Transverse colon (tissue), 4 donors: ENCODE data around the gene PRIMPOL.

Experiments used
- EP300 ChIP-seq: sonication (generic); formaldehyde crosslinking; IDR thresholded peaks from one replicate; pipeline ENCODE4 v1.6.1; 2017; ENCODE audit warnings: antibody characterized with exemption, low read depth
- POLR2A ChIP-seq: fragments of 450-650 bp; IDR thresholded peaks from one replicate; pipeline ENCODE4 v1.6.1; 2016; ENCODE audit warnings: antibody characterized with exemption, mild to moderate bottlenecking, moderate library complexity
- POLR2AphosphoS5 ChIP-seq, 3 donors: sonication (generic); formaldehyde crosslinking; IDR thresholded peaks; one replicate each; pipeline ENCODE4 v1.6.1; 2016; ENCODE audit warnings: antibody characterized with exemption in 3 of 3
- TF ChIP-seq, protein P1 (sequence below), 5 experiments: fragments of 200-600 bp in 3 of 5; fragments of 450-650 bp in 2 of 5; sonication (generic) in 3 of 5; IDR thresholded peaks; 1 replicate in 2 of 5; 2 replicates in 3 of 5; pipeline ENCODE4 v1.5.1; 2016 to 2017; ENCODE audit warnings: antibody characterized with exemption in 5 of 5, inconsistent platforms in 3 of 5, mild to moderate bottlenecking in 2 of 5, moderate library complexity in 1 of 5

DNA sequence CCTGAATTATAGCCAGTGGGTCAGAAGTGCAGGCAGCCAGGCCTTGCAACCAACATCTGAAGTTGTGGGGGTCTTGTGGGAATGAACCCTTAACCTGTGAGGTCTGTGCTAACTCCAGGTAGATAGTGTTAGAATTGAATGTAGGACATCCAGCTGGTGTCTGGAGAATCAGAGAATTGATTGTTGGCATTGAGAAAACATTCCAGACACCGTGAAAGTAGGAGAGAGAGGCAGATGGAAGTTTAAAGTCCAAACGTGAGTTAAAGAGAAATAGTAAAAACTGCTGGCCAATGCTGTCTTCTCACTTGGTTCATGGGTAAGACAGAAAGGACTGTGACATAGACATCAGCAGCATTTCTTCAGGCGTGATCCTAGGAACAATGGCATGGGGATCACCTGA, 28.0 kb upstream of the PRIMPOL start:
- TF ChIP-seq, protein P1, sequence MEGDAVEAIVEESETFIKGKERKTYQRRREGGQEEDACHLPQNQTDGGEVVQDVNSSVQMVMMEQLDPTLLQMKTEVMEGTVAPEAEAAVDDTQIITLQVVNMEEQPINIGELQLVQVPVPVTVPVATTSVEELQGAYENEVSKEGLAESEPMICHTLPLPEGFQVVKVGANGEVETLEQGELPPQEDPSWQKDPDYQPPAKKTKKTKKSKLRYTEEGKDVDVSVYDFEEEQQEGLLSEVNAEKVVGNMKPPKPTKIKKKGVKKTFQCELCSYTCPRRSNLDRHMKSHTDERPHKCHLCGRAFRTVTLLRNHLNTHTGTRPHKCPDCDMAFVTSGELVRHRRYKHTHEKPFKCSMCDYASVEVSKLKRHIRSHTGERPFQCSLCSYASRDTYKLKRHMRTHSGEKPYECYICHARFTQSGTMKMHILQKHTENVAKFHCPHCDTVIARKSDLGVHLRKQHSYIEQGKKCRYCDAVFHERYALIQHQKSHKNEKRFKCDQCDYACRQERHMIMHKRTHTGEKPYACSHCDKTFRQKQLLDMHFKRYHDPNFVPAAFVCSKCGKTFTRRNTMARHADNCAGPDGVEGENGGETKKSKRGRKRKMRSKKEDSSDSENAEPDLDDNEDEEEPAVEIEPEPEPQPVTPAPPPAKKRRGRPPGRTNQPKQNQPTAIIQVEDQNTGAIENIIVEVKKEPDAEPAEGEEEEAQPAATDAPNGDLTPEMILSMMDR (IDR thresholded peaks at IDR 0.05): no peak
- TF ChIP-seq POLR2A: no peak
- no peak for TF ChIP-seq EP300
- no peak for TF ChIP-seq POLR2AphosphoS5 (IDR thresholded peaks at IDR 0.05)
